ENCODE results near the gene ETV4. TPM values are rescaled to one million over a fixed set of nuclear protein-coding genes. Genes with fewer than 3 reads are reported as not detected.

ETV4 gene
- total and polyA plus RNA-seq, 2 of the 13 experiments (the other 11 are each of a cell fraction or from before 2014, with no cell fraction given) = 128 to 330 TPM

- H2AFZ ChIP-seq (ENCODE audit: low read length) = no peak overlapping the region
- POLR2A ChIA-PET = interaction anchor here (0.7 kb wide), 1 partner anchor 80 kb away, joined by 3 read pairs; no protein-coding TSS in a partner anchor
- WGBS (ENCODE audit: low lambda C conversion rate) = 85% methylated on average over 5 of the region's 5 CpGs
- intact Hi-C loops (cut with micrococcal nuclease; ENCODE audit: unreplicated experiment) = no loop called here
- no peak for DNase-seq (ENCODE audit: low spot score)
- in situ Hi-C loops (cut with HindIII; ENCODE audit: extremely low pct_ligation_motif_present, low pct_unique_long_range_greater_than_20kb) = no loop called here
- H3K27me3 ChIP-seq (ENCODE audit: control insufficient read depth in 1 of 2, insufficient read depth in 2 of 2, low read length in 2 of 2) = no peaks in the 10 kb centered on the region
- CTCF ChIA-PET (ENCODE audit: low intra/inter-chr PET ratio, low total read pairs) = no interaction called here
- H3K4me2 ChIP-seq (ENCODE audit: low read depth, low read length) = no peak overlapping the region
- H3K9ac ChIP-seq (ENCODE audit: insufficient read depth, low read depth, low read length) = no peak overlapping the region
- H3K27ac ChIP-seq (ENCODE audit: extremely low read length, insufficient read depth, low read length) = no peak overlapping the region
- H4K20me1 ChIP-seq (ENCODE audit: insufficient read depth, low read length) = no peaks in the 10 kb centered on the region
- H3K9me3 ChIP-seq (ENCODE audit: low read length) = no peaks in the 10 kb centered on the region
- FAIRE-seq = no peak
- no peak overlapping the region for H3K4me3 ChIP-seq (replicated peaks in 1 of 3; ENCODE audit: insufficient read depth in 1 of 3, low read depth in 2 of 3, low read length in 3 of 3)
- ATAC-seq = no peak
- H3K4me1 ChIP-seq (ENCODE audit: insufficient read depth, low read length) = peaks cover 71% of the 10 kb centered on the region
- no TSS peak for BruUV-seq (replicated peaks)
- no peaks in the 10 kb centered on the region for H3K79me2 ChIP-seq (ENCODE audit: insufficient read depth, low read length)
- no peak for TF ChIP-seq ZNF264 (CRISPR knock-in tag; IDR thresholded peaks at IDR 0.05)
- TF ChIP-seq ZNF431 (CRISPR knock-in tag; IDR thresholded peaks at IDR 0.05; ENCODE audit: borderline replicate concordance, low read depth) = peak; percentile 88; the same call in 1 of the 2 replicates
- H3K36me3 ChIP-seq (replicated peaks in 1 of 2; ENCODE audit: control insufficient read depth in 1 of 2, insufficient read depth in 2 of 2, low read length in 2 of 2) = no peaks in the 10 kb centered on the region
Observed at GRCh38 chr17:43587647-43588046, 41.5 kb upstream of the ETV4 start.

- ChIA-PET CTCF (ENCODE audit: low intra/inter-chr PET ratio, low total read pairs) (no interaction called here), POLR2A (interaction anchor here (0.6 to 2.6 kb wide), 14 partner anchors 11 to 217 kb away, joined by 3 to 11 read pairs (median 4); partner anchors contain the start of gene ETV4)
- TF ChIP-seq ZNF616 (CRISPR knock-in tag; IDR thresholded peaks at IDR 0.05; ENCODE audit: low read depth) (no peak), TMF1 (CRISPR knock-in tag; IDR thresholded peaks at IDR 0.05; ENCODE audit: low read depth) (no peak), ZNF772 (CRISPR knock-in tag; IDR thresholded peaks at IDR 0.05) (peak; percentile 60; the same call in 1 of the 2 replicates), HCFC1 (IDR thresholded peaks at IDR 0.05; ENCODE audit: low read depth, low read length) (no peak), MXD4 (CRISPR knock-in tag; IDR thresholded peaks at IDR 0.05) (peak; percentile 42; the same call in 1 of the 2 replicates), GLMP (CRISPR knock-in tag; IDR thresholded peaks at IDR 0.05; ENCODE audit: borderline replicate concordance) (no peak), ZFP82 (CRISPR knock-in tag; IDR thresholded peaks at IDR 0.05; ENCODE audit: borderline replicate concordance) (no peak), NCOA1 (CRISPR knock-in tag; IDR thresholded peaks at IDR 0.05) (no peak), GPN1 (CRISPR knock-in tag; IDR thresholded peaks at IDR 0.05; ENCODE audit: borderline replicate concordance) (no peak), SIX4 (CRISPR knock-in tag; IDR thresholded peaks at IDR 0.05) (peak; percentile 87; the same call in 1 of the 2 replicates), HES4 (CRISPR knock-in tag; IDR thresholded peaks at IDR 0.05; ENCODE audit: borderline replicate concordance) (no peak), EED (CRISPR knock-in tag; IDR thresholded peaks at IDR 0.05) (no peak), LCORL (IDR thresholded peaks at IDR 0.05) (peak; percentile 78; the same call in 1 of the 2 replicates), LCORL (CRISPR knock-in tag; IDR thresholded peaks at IDR 0.05) (peak; percentile 94)
- TF ChIP-seq, protein P1, sequence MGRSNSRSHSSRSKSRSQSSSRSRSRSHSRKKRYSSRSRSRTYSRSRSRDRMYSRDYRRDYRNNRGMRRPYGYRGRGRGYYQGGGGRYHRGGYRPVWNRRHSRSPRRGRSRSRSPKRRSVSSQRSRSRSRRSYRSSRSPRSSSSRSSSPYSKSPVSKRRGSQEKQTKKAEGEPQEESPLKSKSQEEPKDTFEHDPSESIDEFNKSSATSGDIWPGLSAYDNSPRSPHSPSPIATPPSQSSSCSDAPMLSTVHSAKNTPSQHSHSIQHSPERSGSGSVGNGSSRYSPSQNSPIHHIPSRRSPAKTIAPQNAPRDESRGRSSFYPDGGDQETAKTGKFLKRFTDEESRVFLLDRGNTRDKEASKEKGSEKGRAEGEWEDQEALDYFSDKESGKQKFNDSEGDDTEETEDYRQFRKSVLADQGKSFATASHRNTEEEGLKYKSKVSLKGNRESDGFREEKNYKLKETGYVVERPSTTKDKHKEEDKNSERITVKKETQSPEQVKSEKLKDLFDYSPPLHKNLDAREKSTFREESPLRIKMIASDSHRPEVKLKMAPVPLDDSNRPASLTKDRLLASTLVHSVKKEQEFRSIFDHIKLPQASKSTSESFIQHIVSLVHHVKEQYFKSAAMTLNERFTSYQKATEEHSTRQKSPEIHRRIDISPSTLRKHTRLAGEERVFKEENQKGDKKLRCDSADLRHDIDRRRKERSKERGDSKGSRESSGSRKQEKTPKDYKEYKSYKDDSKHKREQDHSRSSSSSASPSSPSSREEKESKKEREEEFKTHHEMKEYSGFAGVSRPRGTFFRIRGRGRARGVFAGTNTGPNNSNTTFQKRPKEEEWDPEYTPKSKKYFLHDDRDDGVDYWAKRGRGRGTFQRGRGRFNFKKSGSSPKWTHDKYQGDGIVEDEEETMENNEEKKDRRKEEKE (IDR thresholded peaks at IDR 0.05) = no peak
Observed at GRCh38 chr17:43584666-43585102, 38.5 kb upstream of the ETV4 start.

More at GRCh38 chr17:43584666-43585102, 38.5 kb upstream of the ETV4 start:
- in situ Hi-C loops (cut with HindIII; ENCODE audit: extremely low pct_ligation_motif_present, low pct_unique_long_range_greater_than_20kb) = no loop called here
- intact Hi-C loops (cut with micrococcal nuclease; ENCODE audit: unreplicated experiment) = no loop called here
- no TSS peak for BruUV-seq (replicated peaks)
- Histone ChIP-seq H3K79me2 (ENCODE audit: insufficient read depth, low read length) (no peaks in the 10 kb centered on the region), H3K4me1 (ENCODE audit: insufficient read depth, low read length) (peaks cover 84% of the 10 kb centered on the region), H3K4me3 (replicated peaks in 1 of 3; ENCODE audit: insufficient read depth in 1 of 3, low read depth in 2 of 3, low read length in 3 of 3) (no peak overlapping the region), H3K4me2 (ENCODE audit: low read depth, low read length) (peak overlapping the region; percentile 26; the same call in 1 of the 2 replicates), H4K20me1 (ENCODE audit: insufficient read depth, low read length) (no peaks in the 10 kb centered on the region), H3K27me3 (ENCODE audit: control insufficient read depth in 1 of 2, insufficient read depth in 2 of 2, low read length in 2 of 2) (no peaks in the 10 kb centered on the region), H3K9ac (ENCODE audit: insufficient read depth, low read depth, low read length) (no peak overlapping the region), H2AFZ (ENCODE audit: low read length) (no peak overlapping the region), H3K36me3 (replicated peaks in 1 of 2; ENCODE audit: control insufficient read depth in 1 of 2, insufficient read depth in 2 of 2, low read length in 2 of 2) (no peaks in the 10 kb centered on the region), H3K27ac (ENCODE audit: extremely low read length, insufficient read depth, low read length) (peak overlapping the region; percentile 66), H3K9me3 (ENCODE audit: low read length) (no peaks in the 10 kb centered on the region)
- FAIRE-seq = peak; percentile 94
- DNase-seq (ENCODE audit: low spot score) = peak; percentile 99
- 2% methylated on average over 6 of the region's 6 CpGs for WGBS (ENCODE audit: low lambda C conversion rate)
- peak; percentile 91 for ATAC-seq
